GM03348 (cell line): Measurements from ENCODE around the gene CCDC148.
"Not testable (repeated sequence)": the region's sequence is repeated elsewhere in the genome, so short reads cannot be mapped to it uniquely, and the experiment has no call there.

ENCODE experiments used
- DNase-seq: peaks from one replicate; pipeline ENCODE4 v3.0.0; 2012; ENCODE audit warnings: low spot score

CCDC148 gene

DNA sequence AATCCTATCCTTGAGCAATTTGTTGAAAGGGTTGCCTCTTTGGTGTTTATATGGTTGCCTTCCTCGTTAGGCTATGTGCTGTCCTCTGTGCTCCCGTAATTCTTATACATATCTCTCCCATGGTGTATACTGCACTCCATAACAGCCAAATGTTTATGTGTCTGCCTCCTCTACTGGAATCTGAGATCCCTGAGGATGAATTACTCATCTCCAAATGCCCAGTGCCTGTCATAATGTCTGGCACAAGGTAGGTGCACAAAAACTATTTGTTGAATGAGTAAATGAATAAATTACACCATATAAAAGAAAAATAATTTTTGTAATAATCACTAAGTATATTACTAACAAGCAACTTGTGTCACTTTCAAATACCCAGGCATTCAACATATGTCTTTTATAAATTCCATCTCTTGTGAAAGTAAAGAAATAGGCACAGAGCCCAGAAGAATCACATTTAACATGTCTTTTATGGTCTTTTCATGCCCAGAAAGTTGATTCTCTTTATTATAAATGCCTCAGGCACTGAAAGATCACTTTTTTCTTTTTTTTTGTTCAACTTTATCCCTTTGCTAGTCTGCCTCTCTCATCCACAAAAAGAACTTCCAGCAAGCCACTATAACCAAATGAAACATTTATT, 164.9 kb downstream of the CCDC148 start:
- no peak for DNase-seq

GRCh38 chr2:158290225-158290624, 166.3 kb downstream of the CCDC148 start:
- no peak for DNase-seq

DNA sequence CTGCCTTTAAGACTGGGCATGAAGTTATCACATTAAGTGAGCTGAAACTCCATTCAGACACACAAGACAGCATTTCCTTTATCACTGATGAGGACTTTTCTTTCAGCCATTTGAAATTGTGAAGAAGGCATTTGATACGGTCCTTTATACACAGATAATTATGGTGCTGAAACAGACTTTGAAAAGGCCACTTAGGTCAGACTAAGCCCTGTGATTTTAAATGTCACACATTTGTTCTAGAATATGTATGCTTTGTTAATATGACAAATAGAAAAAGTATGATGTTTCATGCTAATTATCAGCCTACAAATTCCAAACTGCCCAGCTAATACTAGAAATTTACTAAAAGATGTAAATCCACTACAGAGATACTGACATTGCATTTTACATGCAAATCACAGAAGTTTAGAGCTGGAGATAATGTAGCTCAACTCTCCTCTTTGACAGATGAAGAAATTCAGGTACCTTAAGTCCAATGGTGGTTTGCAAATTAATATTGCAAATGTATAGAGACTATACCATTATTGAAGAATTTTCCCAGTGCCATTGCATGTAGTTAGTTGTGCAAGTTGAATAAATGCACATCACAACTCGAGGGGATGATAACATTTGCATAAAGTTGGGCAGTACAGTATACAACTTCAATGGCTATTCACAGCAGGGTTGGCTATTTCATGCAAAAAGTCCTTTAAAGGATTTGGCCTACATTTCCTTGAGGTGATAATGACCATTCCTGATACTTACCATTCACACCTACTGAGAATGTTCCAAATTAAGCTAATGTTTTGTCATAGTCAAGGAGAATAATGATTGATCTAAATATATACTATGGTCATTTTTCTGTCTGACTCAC, 179.7 kb downstream of the CCDC148 start:
- DNase-seq = no peak

- DNase-seq = no peak
These were observed 182.8 kb downstream of the CCDC148 start for GRCh38 chr2:158273791-158274190.

GRCh38 chr2:158270536-158270935, 186.0 kb downstream of the CCDC148 start:
- DNase-seq = no peak

DNA sequence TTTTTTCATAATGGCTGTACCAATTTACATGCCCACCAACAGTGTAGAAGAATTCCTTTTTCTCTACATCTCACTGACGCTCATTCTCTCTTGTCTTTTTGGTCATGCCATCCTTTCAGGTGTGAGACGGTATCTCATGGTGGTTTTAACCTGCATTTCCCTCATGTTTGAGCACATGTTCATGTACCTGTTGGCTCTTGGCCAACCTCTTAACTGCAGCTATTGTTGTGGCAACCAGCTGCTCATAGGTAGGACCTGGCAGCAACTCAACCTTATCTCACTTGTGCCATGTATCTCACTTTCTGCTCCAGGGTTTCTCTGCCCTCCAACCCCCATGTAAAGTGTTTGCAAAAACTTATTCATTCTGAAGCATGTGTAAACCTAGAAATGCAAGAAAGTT, 187.4 kb downstream of the CCDC148 start:
- no peak for DNase-seq

GRCh38 chr2:158266111-158266510, 190.4 kb downstream of the CCDC148 start:
- no peak for DNase-seq

GRCh38 chr2:158255257-158255656, 201.3 kb downstream of the CCDC148 start:
- no peak for DNase-seq

GRCh38 chr2:158253170-158253569, 203.4 kb downstream of the CCDC148 start:
- no peak for DNase-seq

DNA sequence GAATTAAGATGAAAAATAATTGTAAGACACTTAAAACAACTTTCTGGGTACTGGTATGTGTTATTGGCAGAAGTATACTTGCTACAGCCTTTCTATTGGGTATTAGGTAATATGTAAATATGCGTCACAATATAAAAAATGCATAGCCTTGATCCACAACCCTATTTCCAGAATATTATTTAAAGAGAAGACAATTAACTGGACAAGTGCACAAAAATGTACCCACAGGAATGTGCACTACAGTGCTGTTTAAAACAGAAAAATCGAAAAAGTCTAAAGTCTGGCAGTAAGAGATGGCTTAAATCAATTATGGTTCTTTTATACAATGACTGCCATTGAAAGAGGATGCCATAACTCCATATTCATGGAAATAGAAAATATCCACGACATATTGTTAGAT, 205.2 kb downstream of the CCDC148 start:
- DNase-seq = no peak

DNA sequence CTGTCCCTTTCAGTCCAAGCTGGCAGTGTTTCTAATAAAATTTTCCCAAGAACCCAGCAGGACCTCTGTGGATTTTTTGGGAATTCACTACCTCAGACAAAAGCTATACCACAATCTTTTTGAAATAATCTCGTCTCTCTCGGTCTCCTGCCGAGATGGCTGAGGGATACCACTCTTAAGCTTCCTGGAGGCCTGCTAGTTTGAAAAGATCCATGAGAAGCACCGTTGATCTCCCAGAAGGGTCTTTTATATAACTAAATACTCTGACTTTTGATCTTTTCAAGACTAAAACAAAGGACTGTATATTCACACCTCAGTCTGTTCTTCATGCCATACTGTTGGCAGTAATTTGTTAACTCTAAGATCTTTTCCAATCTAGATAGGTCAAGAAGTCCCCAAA, 213.2 kb downstream of the CCDC148 start:
- DNase-seq = no peak

DNA sequence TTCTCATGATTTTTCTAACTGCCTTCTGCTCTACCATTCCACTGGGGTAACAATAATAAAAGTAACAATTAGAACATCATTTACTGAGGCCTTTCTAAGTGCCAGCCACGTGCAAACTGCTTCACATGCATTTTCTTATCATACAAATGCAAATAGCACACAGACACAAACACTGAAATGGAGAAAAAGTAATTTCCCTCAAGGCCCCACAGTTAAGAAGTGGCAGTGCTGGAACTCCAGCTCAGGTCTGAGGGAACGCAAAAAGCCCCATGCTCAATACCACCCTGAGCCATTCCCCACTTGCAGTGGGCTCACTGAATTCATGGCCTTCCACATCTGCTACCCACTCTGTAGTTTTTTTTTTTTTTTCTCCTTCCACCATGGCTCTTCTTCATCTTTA, 214.3 kb downstream of the CCDC148 start:
- no peak for DNase-seq

DNA sequence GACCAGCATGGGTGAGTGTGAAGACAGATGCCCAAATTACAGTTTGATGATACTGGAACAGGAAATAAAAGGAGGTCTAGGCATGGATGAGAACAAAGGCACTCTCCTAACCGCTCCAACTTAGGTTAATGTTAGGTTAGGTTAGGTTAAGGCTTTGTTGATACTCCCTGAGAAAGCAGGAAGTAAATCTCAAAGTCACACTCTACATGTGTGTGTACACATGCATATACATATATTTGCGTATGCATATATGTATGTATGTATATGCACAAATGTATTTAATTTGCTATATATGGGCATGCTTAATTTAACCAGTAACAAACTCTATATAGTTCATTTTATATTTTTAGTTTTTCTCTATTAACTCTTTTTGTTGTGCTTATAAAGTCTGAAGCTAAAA, 215.6 kb downstream of the CCDC148 start:
- no peak for DNase-seq

DNA sequence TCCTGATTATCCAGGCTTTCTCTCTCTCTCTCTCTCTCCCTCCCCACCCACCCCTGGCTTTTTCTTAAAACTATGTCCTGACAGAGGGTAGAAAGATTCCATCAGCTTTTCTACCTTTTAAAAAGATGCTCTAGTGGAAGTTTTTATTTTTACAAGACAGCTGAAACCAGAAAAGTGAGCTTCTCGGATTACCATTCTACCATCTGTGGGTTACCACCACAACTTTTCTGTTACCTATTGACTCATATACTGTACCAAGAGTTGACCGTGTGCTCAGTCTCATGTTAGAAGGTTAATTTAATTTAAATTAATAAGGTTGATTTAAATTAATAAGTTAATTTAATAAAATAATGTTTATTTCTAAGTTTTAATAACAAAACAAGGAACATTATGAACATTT, 217.3 kb downstream of the CCDC148 start:
- DNase-seq = no peak

- no peak for DNase-seq
These were observed 222.1 kb downstream of the CCDC148 start for GRCh38 chr2:158234497-158234896.

DNA sequence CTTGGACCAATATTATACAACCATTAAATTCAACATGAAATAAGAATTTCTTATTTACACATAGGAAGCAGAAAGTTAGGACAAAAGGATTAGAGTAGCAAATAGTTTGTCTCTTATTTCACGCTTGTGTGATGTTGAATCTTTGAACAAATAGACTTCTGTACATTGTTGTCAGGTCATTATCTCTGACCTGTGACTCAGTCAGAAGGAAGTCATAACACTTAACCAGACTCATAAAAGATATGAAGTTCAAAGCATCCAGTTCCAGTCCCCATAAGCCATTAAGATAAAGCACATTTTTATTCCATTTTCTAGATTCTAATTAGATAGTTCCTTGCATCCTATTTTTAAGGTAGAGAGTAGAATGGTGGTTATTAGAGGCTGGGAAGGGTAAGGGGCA, 224.1 kb downstream of the CCDC148 start:
- no peak for DNase-seq

GRCh38 chr2:158228943-158229508, 227.5 kb downstream of the CCDC148 start:
- DNase-seq = no peak

DNA sequence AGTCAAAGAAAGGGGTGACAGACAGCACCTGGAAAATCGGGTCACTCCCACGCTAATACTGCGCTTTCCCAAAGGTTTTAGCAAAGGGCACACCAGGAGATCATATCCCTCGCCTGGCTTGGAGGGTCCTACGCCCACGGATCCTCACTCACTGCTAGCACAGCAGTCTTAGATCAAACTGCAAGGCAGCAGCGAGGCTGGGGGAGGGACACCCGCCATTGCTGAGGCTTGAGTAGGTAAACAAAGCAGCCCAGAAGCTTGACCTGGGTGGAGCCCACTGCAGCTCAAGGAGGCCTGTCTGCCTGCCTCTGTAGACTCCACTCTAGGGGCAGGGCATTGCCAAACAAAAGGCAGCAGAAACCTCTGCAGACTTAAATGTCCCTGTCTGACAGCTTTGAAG, 233.5 kb downstream of the CCDC148 start:
- DNase-seq = not testable (repeated sequence)

DNA sequence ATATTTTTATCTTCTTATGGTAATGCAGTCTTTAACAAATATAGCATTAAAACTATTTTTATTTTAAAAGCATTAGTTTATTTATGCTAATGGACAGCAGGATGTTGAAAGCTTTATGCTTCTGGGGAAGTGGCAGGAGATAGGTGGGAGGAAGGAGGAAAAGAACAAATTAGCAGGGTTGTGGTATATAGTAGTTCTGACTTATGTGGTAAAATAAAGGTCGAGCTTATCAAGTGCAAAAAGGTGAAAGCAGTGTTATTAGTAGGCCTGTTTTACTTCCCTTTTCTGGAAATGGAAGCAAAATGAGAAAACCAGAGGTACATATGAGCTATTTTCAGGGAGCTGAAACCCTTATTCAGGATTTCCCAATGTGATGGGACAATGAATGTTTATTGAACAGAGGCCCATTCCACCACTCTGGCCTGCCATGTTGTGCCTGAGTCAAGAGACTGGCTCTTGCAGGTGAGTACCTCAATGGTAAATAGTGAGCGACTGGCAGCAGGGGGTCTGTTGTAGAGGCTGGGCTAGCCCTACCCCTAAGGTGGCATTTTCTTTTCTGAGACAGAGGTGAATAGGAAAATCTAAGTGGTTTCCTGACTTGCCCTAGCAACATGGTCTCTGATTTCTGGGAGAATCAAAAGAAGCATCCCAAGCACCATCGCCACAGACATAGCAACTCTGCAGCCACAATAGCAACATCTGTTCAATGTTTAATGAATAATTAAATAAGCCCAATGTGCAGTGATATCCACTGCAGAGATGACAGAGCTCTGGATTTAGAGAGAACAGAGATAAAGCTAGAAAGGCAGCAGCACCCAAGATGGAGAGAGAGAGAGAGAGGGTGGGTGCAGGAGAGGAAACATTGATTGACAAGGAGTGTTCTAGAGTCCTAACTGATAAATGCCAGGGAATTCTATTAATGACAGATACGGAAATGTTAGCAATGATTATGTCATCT, 235.2 kb downstream of the CCDC148 start:
- DNase-seq = no peak

- no peak for DNase-seq
These were observed 239.0 kb downstream of the CCDC148 start for GRCh38 chr2:158217593-158217992.

DNA sequence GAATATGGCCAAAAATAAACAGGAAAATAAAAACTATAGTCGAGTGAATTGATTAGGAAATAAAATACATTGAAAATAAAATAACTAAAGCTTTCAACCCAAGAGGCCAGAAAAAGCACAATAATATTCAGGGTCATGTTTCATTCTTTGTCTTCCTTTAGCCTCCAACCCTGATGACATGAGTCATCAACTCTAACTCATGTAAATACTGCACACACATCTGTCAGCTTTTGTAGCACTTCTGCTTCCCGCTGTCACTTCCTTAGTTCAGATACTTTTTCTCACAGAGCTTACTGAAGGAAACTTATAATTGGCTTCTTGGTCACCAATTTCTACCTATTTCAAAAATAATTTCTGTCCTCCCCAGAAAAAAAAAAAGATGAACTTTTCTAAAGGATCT, 242.1 kb downstream of the CCDC148 start:
- DNase-seq = no peak

DNA sequence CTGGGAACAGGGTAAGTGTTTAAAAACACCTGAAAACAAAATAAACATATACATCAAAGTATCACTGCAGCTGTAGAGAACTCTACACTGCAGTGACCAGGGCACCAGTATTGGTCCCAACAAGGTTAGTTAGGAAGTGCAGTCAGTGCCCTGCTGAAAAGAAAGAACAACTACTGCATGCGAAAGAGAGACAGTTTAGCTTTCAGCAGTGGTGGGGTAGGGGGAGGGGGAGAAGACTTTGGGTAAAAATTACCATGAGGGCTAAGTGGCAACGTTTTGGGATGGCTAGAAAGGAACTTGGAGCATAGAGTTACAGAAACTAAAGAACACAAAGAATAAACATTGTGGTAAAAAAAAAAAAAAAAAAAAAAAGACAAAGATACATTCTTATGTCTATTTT, 242.8 kb downstream of the CCDC148 start:
- DNase-seq = no peak
